HG02588 (cell line): ENCODE results near the gene NR1H2.
"Not testable (repeated sequence)": the region's sequence is repeated elsewhere in the genome, so short reads cannot be mapped to it uniquely, and the experiment has no call there.

Source experiments
- ATAC-seq: cut with Tn5 transposase; IDR thresholded peaks from one replicate; pipeline ENCODE4 v1.9.1; 2021; ENCODE audit warnings: mild to moderate bottlenecking, moderate library complexity; ENCODE audit not compliant: unreplicated experiment

NR1H2 gene

GRCh38 chr19:50377517-50377916, 1.3 kb downstream of the NR1H2 start:
- no peak for ATAC-seq

GRCh38 chr19:50378169-50378862, 2.1 kb downstream of the NR1H2 start:
- no peak for ATAC-seq

DNA sequence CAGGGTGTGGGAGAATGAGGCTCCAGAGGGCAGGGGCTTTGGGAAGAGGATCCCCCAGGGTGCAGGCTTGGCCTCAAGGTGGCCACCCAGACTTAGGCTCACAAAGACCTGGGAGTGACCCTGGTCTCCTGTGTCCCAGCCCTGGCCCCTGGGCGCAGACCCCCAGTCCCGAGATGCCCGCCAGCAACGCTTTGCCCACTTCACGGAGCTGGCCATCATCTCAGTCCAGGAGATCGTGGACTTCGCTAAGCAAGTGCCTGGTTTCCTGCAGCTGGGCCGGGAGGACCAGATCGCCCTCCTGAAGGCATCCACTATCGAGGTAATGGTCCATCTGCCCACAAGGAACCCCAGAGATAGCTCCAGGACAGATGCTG, 2.6 kb downstream of the NR1H2 start:
- no peak for ATAC-seq

DNA sequence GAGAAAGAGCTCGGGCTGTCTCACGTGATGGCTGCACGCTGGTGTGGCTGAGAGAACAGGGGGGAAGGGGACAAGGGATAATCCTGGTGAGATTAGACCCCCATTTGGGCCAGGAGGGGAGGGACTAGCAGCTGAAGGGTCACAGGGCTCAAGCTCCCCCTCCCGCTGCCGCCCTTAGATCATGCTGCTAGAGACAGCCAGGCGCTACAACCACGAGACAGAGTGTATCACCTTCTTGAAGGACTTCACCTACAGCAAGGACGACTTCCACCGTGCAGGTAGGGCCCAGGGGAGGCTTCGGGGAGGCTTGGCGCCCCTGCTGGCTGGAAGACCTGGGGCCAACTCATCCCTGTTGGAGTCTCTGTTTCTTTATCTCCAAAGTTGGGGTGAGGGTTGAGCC, 3.3 kb downstream of the NR1H2 start:
- ATAC-seq, result no peak

GRCh38 chr19:50380137-50380536, 3.9 kb downstream of the NR1H2 start:
- no peak for ATAC-seq

DNA sequence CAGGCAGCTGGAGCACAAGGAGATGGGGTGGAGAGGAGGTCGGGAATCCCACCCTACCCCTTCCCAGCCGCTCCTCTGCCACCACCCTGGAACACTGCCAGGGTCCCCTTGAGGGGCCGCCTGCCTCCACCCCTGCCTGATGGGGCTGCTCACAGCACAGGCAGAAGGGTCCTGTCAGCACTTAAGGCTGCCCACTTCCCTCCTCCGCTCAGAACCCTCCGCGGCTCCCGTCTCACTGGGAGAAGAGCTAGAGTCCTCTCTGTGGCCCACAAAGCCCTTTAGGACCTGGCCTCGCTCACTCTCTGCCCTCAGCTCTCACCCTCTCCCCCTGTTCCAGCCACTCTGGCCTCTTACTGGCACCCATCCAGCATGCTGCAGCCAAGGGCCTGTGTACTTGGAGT, 4.5 kb downstream of the NR1H2 start:
- no peak for ATAC-seq

- no peak for ATAC-seq
These were observed 5.8 kb downstream of the NR1H2 start for GRCh38 chr19:50381881-50382729.

DNA sequence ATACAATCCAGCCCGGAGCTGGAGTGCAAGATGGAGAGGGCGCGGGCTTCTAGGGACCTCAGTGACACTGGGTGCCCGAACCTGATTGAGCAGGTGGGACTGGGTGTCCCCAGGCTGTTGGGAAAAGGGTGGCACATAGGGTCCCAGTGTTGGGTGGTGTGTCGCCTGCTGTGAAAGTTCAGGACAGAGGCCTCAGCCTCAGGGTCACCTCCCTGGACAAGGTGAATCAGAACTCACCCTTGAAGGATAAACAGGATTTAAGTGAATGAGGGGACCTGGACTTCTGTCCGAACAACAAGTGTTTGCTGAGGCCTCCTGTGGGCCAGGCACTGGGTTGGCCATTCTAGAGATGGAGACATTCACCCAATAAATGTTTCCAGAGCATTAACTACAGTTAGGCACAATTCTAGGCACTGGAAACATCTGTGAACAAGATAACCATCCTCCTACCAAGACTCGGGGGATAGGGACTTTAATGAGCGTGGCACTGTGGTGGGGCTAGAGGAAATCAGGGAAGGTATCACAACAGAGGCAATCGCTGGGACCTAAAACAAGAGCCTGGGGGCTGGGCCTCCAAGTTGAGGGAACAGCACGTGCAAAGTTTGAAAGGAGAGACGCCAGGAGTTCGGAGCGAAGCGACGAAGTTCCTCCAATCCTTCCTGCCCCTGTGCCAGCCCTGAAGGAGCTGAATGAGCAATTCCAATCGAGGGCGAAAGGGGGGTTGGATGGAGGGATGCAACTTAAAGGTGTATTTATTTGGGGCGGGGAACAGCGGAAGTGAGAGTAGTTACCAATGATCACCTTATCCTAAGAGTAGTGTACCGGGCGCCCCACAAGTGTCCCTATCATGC, 7.0 kb downstream of the NR1H2 start:
- no peak for ATAC-seq

DNA sequence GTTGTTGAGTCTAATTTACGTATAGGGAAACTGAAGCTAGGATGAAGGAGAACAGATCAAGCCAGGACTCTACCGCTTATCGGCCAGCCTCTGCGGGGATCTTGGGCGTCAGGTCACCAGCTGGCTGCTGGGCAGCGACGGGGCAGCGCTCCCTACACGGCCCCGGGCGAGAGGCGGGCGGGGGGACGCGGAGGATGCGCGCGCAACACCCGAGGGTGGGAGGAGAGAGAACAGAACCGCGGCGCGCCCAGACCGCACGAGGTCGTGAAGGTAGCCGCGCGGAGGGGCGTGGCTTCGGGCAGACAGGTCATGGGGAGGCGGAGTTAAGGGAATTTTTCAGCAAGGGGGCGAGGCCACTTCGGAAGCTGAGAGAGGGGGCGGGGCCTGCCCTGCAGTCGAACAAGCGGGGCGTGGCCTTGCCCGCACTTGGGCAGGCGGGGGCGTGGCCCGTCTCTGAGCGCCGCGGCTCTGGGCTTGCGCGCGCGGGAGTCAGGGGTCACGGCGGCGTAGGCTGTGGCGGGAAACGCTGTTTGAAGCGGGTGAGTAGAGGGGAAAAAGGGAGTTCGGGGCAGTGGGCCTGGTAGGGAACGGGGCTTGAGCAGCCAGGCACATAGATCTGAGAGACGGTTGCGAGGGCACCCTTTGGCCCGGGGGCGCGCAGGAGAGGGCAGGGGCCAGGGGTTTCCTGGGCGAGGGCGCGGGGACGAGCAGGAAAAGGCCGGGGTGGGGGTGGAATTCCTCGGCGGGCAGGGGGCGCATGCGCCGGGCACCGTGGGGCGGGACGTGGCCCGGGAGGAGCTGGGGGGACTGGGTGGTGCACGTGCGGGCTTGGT, 7.8 kb downstream of the NR1H2 start, which contains the start of gene POLD1:
Gene POLD1, plus strand, starts transcription at position 496 of the 833 bp plus-strand sequence. CDS start 14,505 bp downstream, outside the sequence.
- ATAC-seq, result peak; percentile 82

GRCh38 chr19:50384685-50385535, 8.7 kb downstream of the NR1H2 start:
- no peak for ATAC-seq

GRCh38 chr19:50387176-50387867, 11.1 kb downstream of the NR1H2 start:
- ATAC-seq, result no peak

DNA sequence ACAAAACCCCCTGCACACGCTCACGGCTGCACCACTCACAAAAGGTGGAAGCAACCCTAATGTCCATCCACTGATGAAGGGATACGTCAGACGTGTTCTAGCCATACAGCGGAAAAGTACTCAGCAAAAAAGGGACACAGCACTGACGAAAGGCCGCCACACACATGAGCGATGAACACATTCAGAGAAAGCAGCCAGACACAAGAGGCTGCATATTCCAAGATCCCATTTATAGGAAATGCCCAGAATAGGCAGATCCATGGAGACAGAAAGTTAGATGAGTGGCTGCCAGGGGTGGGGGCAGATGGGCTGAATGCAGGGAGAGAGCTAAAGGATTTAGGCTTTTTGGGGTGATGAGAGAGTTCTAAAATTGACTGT, 11.6 kb downstream of the NR1H2 start:
- ATAC-seq, result no peak

GRCh38 chr19:50390295-50390694, 14.0 kb downstream of the NR1H2 start:
- not testable (repeated sequence) for ATAC-seq

DNA sequence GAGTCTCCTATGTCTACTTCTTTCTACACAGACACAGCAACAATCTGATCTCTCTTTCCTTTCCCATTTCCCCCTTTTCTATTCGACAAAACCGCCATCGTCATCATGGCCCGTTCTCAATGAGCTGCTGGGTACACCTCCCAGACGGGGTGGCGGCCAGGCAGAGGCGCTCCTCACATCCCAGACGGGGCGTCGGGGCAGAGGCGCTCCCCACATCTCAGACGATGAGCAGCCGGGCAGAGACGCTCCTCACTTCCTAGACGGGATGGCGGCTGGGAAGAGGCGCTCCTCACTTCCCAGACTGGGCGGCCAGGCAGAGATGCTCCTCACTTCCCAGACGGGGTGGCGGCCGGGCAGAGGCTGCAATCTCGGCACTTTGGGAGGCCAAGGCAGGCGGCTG, 14.7 kb downstream of the NR1H2 start:
- ATAC-seq, result not testable (repeated sequence)

GRCh38 chr19:50392759-50393158, 16.5 kb downstream of the NR1H2 start:
- ATAC-seq, result no peak

DNA sequence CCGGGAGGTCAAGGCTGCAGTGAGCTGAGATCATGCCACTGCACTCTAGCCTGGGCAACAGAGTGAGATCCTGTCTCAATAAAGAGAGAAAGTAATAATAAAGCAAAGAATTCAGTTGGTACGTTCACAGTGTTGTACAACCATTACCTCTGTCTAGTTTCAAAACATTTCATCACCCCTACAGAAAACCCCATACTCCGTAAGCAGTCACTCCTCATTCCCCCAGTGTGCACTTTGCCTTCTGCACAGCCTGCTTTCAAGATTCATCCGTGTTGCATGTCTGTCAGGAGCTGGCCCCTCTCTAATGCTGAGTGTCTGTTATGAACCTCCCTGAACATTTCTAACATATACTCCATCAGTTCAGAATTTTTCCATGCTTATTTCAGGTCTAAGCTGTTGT, 17.3 kb downstream of the NR1H2 start:
- no peak for ATAC-seq

- ATAC-seq, result no peak
These were observed 17.8 kb downstream of the NR1H2 start for GRCh38 chr19:50394017-50394416.

GRCh38 chr19:50398675-50399367, 22.6 kb downstream of the NR1H2 start:
- ATAC-seq, result no peak
